Upper lobe of left lung (tissue), 6 donors: Measurements from ENCODE around the gene DIS3. TPM values are rescaled to one million over a fixed set of nuclear protein-coding genes. Genes with fewer than 3 reads are reported as not detected.

Experiments
- ATAC-seq, 2 donors: fragments of 200-7000 bp; cut with Tn5 transposase; one replicate each; pipeline ENCODE4 v1.9.1; 2022; ENCODE audit warnings: mild to moderate bottlenecking in 2 of 2, moderate library complexity in 2 of 2; ENCODE audit not compliant: low FRiP score in 2 of 2
- DNase-seq, 2 donors: peaks; one replicate each; pipeline ENCODE4 v3.0.0-alpha.2; 2019 to 2020
- H3K27ac ChIP-seq, 4 donors: fragments of 200-600 bp; sonication (generic); one replicate each; pipeline ENCODE4 v1.5.1; 2016 to 2019
- H3K27me3 ChIP-seq, 4 donors: fragments of 200-600 bp; sonication (generic); one replicate each; pipeline ENCODE4 v1.5.1; 2017 to 2019
- H3K36me3 ChIP-seq, 4 donors: fragments of 200-600 bp; sonication (generic); one replicate each; pipeline ENCODE4 v1.5.1; 2016 to 2019
- H3K4me1 ChIP-seq, 4 donors: fragments of 200-600 bp; sonication (generic); one replicate each; pipeline ENCODE4 v1.5.1; 2018 to 2019
- H3K4me3 ChIP-seq, 4 donors: fragments of 200-600 bp; sonication (generic); one replicate each; pipeline ENCODE4 v1.5.1; 2017 to 2019; ENCODE audit warnings: mild to moderate bottlenecking in 2 of 4, moderate library complexity in 1 of 4
- H3K9me3 ChIP-seq, 4 donors: fragments of 200-600 bp; sonication (generic); one replicate each; pipeline ENCODE4 v1.5.1; 2018 to 2019
- EP300 ChIP-seq, 4 donors: sonication (generic); formaldehyde crosslinking; IDR thresholded peaks; one replicate each; pipeline ENCODE4 v1.5.1; 2017; ENCODE audit warnings: antibody characterized with exemption in 4 of 4, control low read depth in 2 of 4
- POLR2A ChIP-seq, 4 donors: fragments of 450-650 bp; IDR thresholded peaks; one replicate each; pipeline ENCODE4 v1.5.1; 2016 to 2017; ENCODE audit warnings: antibody characterized with exemption in 4 of 4, mild to moderate bottlenecking in 2 of 4
- POLR2AphosphoS5 ChIP-seq, 2 donors: sonication (generic); formaldehyde crosslinking; IDR thresholded peaks; one replicate each; pipeline ENCODE4 v1.5.1; 2017; ENCODE audit warnings: antibody characterized with exemption in 2 of 2
- WGBS, 2 donors: methylation state at CpG; one replicate each; pipeline ENCODE4 v1.1.5; 2017 to 2018; 5-methylcytosine and 5-hydroxymethylcytosine counted together
- total RNA-seq, 6 donors: library from RNA; depleted of rRNA in 4 of 6; stranded (reverse); fragments of >200 nt in 4 of 6; gene quantifications; one replicate each; pipeline versions ENCODE4 v1.1.0 to v1.2.1, GENCODE V29; 2016 to 2021
- TF ChIP-seq, protein P1 (sequence below), 6 experiments: fragments of 450-650 bp in 4 of 6; fragments of 200-600 bp in 2 of 6; sonication (generic) in 2 of 6; IDR thresholded peaks; one replicate each; pipeline ENCODE4 v1.5.1; 2016 to 2019; ENCODE audit warnings: antibody characterized with exemption in 6 of 6
- donor health status: DM: no; HTN: no; CAD: no; lungs with moderate emphysema.
- donor health status: DM: no; HTN: yes; CAD: no; lungs with severe emphysema.

DIS3 gene
- total RNA-seq, 6 donors from 2014 or later, result 7.3 to 32.3 (median 26.8) TPM

DNA sequence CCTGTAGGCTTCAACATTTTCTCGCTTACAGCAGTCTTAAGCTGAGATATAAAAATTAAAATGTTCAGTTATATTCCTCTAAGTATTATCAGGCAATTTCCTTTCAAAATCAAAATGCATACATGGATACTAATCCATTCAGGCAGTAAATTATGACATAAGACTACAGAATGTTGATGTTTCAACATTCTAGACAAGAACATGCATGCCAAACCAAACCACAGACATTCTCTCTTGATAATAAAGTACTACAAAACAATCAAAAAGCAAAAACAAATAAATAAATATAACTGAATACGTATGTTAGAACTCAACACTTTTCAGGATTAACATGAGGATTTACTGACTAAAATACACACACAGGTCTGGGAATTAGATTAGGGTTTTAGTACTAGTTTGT, 7.7 kb downstream of the DIS3 start:
- H3K36me3 ChIP-seq, result peaks cover 58 to 96% (median 68%) of the 10 kb centered on the region in 4 donors
- H3K4me3 ChIP-seq, result no peak overlapping the region
- H3K4me1 ChIP-seq, result peaks cover under 1 to 5% (median 1%) of the 10 kb centered on the region in 4 donors
- H3K27ac ChIP-seq, result no peak overlapping the region
- no peaks in the 10 kb centered on the region for H3K27me3 ChIP-seq
- DNase-seq (no peak), ATAC-seq (no peak)
- H3K9me3 ChIP-seq, result no peaks in the 10 kb centered on the region
- 80 to 85% methylated on average over 2 of the region's 2 CpGs for WGBS, 2 donors
- TF ChIP-seq, protein P1, sequence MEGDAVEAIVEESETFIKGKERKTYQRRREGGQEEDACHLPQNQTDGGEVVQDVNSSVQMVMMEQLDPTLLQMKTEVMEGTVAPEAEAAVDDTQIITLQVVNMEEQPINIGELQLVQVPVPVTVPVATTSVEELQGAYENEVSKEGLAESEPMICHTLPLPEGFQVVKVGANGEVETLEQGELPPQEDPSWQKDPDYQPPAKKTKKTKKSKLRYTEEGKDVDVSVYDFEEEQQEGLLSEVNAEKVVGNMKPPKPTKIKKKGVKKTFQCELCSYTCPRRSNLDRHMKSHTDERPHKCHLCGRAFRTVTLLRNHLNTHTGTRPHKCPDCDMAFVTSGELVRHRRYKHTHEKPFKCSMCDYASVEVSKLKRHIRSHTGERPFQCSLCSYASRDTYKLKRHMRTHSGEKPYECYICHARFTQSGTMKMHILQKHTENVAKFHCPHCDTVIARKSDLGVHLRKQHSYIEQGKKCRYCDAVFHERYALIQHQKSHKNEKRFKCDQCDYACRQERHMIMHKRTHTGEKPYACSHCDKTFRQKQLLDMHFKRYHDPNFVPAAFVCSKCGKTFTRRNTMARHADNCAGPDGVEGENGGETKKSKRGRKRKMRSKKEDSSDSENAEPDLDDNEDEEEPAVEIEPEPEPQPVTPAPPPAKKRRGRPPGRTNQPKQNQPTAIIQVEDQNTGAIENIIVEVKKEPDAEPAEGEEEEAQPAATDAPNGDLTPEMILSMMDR (IDR thresholded peaks at IDR 0.05), result no peak
- TF ChIP-seq EP300 (IDR thresholded peaks at IDR 0.05) (no peak), POLR2A (IDR thresholded peaks at IDR 0.05) (no peak)

DNA sequence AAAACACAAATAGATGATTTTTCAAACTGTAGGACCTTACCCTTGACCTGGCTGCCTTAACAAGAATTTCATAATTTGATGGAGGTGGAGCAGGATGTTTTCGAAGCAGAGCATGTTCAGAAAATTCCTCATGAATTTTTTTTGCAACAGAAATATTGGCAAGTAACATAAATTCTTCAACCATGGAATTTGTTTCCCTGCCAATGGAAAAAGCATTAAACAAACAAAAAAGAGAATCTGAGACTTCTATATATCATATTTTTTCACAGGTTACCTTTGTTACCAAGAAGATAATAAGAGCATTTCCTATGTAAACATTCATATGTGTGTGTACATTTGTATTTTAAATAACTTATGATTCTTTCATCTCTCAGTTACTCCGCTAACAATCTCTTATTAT, 18.3 kb downstream of the DIS3 start:
- TF ChIP-seq POLR2A (IDR thresholded peaks at IDR 0.05) (no peak), EP300 (IDR thresholded peaks at IDR 0.05) (no peak), POLR2AphosphoS5 (IDR thresholded peaks at IDR 0.05) (no peak)
- TF ChIP-seq, protein P1 (IDR thresholded peaks at IDR 0.05), result no peak
- no peak for DNase-seq
- H3K9me3 ChIP-seq, result no peaks in the 10 kb centered on the region
- peaks cover 49 to 100% (median 82%) of the 10 kb centered on the region in 4 donors for H3K36me3 ChIP-seq
- no peak overlapping the region for H3K27ac ChIP-seq
- H3K4me1 ChIP-seq, result no peaks in the 10 kb centered on the region
- no peak for ATAC-seq
- 55 to 57% methylated on average over 2 of the region's 2 CpGs for WGBS, 2 donors
- H3K4me3 ChIP-seq, result no peak overlapping the region
- H3K27me3 ChIP-seq, result no peaks in the 10 kb centered on the region

DNA sequence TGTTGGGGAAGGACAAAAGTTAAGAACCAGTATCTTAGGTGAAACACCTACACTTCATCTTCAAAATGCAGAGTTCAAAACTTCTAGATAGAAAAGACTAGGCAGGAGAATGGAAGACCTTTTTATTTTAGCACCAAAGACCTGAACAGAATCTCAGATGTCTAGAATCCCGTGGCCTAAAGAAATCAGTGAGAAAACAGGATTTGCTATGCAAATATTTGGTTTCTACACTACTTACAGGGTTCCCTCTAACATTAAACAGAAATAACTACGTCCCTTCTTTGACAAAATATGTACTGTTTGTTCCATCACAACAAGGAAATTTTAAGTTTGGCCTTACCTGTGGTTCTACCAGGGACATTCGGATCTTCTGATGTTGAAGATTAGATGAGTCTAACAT, 21.5 kb downstream of the DIS3 start:
- H3K4me3 ChIP-seq, result no peak overlapping the region
- ATAC-seq (no peak), DNase-seq (no peak)
- 85 to 87% methylated on average over 3 of the region's 3 CpGs for WGBS, 2 donors
- H3K36me3 ChIP-seq, result peaks cover 45 to 98% (median 80%) of the 10 kb centered on the region in 4 donors
- H3K9me3 ChIP-seq, result no peaks in the 10 kb centered on the region
- no peaks in the 10 kb centered on the region for H3K27me3 ChIP-seq
- H3K4me1 ChIP-seq, result no peaks in the 10 kb centered on the region
- TF ChIP-seq POLR2AphosphoS5 (IDR thresholded peaks at IDR 0.05), result no peak
- TF ChIP-seq, protein P1 (IDR thresholded peaks at IDR 0.05), result no peak
- TF ChIP-seq POLR2A (IDR thresholded peaks at IDR 0.05), result no peak
- H3K27ac ChIP-seq, result no peak overlapping the region

DNA sequence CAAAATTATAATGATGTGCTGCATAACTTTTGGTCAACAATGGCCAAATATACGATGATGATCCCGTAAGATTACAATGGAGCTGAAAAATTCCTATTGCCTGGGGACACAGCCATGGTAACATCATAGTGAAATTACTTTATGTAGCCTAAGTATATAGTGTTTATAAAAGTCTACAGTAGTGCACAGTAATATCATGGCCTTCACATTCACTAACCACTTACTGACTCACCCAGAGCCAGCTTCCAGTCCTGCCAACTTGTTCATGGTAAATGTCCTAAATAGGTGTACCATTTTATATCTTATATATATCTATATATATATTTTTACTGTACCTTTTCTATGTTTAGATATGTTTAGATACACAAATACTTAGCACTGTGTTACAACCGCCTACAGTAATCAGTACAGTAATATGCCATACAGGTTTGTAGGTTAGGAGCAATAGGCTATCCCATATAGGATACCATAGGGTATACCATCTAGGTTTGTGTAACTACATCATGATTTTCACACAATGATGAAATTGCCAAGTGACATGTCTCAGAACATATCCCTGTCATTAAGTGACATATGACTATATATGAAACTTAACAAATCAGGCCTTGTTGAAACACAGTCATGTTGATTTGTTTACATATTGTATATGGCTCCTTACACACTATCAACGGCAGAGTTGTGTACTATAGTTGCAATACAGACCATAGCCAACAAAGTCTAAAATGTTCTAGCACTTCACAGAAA, 23.7 kb downstream of the DIS3 start:
- DNase-seq (no peak), ATAC-seq (no peak)
- Histone ChIP-seq H3K36me3 (peaks cover 44 to 98% (median 74%) of the 10 kb centered on the region in 4 donors), H3K4me1 (no peaks in the 10 kb centered on the region), H3K27ac (no peak overlapping the region), H3K27me3 (no peaks in the 10 kb centered on the region), H3K4me3 (no peak overlapping the region), H3K9me3 (no peaks in the 10 kb centered on the region)
- 68 to 71% methylated on average over 4 of the region's 4 CpGs for WGBS, 2 donors
- TF ChIP-seq, protein P1 (IDR thresholded peaks at IDR 0.05), result no peak

DNA sequence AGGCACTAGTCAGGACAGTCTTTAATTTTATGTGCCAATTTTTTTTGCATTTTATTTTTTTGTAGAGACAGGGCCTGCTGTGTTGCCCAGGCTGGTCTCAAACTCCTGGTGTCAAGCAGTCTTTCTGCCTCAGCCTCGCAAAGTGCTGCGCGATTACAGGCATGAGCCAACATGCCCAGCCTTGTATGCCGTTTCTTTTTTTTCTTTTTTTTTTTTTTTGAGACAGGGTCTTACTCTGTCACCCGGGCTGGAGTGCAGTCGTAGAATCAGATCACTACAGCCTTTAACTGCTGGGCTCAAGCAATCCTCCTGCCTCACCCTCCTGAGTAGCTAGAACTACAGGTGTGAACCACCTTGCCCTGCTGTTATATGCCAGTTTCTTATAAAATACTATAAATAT, 27.6 kb downstream of the DIS3 start:
- Histone ChIP-seq H3K27me3 (no peaks in the 10 kb centered on the region), H3K36me3 (peaks cover 14 to 72% (median 39%) of the 10 kb centered on the region in 4 donors), H3K4me3 (no peak overlapping the region), H3K4me1 (no peaks in the 10 kb centered on the region), H3K27ac (no peak overlapping the region), H3K9me3 (no peaks in the 10 kb centered on the region)
- DNase-seq (no peak), ATAC-seq (no peak)
- TF ChIP-seq EP300 (IDR thresholded peaks at IDR 0.05), result no peak
- TF ChIP-seq, protein P1 (IDR thresholded peaks at IDR 0.05), result no peak
- no peak for TF ChIP-seq POLR2A (IDR thresholded peaks at IDR 0.05)
- TF ChIP-seq POLR2AphosphoS5 (IDR thresholded peaks at IDR 0.05), result no peak
- 93 to 94% methylated on average over 6 of the region's 6 CpGs for WGBS, 2 donors
